Endothelial cell of umbilical vein (primary cell): ENCODE measurements around the gene FNDC5. TPM values are rescaled to one million over a fixed set of nuclear protein-coding genes. Genes with fewer than 3 reads are reported as not detected.

Experiments used
- BruUV-seq: library from RNA; stranded (reverse); fragments of 400-500 nt; replicated peaks from 2 replicates; lab custom pipeline; 2021; lab: Mats Ljungman, UMichigan
- CTCF ChIA-PET: fragments of 300-600, 350-600 bp; sonication (Branson Sonifier 250); formaldehyde crosslinking; loops from one replicate; lab custom pipeline; 2021; ENCODE audit warnings: antibody characterized with exemption, inconsistent platforms; lab: Charles Lee
- POLR2A ChIA-PET: fragments of 300-600, 350-600 bp; sonication (Branson Sonifier 250); formaldehyde crosslinking; loops from one replicate; lab custom pipeline; 2021; ENCODE audit warnings: antibody characterized with exemption, inconsistent platforms; lab: Charles Lee
- DNase-seq: peaks from one replicate; pipeline ENCODE4 v3.0.0-alpha.2; 2011; ENCODE audit warnings: low read depth, low spot score
- FAIRE-seq: peaks from 2 replicates; lab custom pipeline; 2011; peaks lifted over from hg19 to GRCh38; lab: Jason Lieb, UNC
- H2AFZ ChIP-seq: 2 replicates; pipeline ENCODE4 v1.6.0; 2012; ENCODE audit warnings: low read depth, low read length, control low read depth, inconsistent platforms
- H3K27ac ChIP-seq: 2 replicates; pipeline ENCODE4 v1.5.1; 2011; ENCODE audit warnings: low read depth, mild to moderate bottlenecking, control low read depth, low read length, moderate library complexity; ENCODE audit not compliant: insufficient read depth
- H3K27me3 ChIP-seq, 2 experiments: 2 replicates each; pipeline versions ENCODE4 v1.6.0 to v1.6.1; 2011; ENCODE audit warnings: low read length in 2 of 2, mixed read lengths in 1 of 2; ENCODE audit not compliant: control insufficient read depth in 2 of 2, insufficient read depth in 2 of 2
- H3K36me3 ChIP-seq, 2 experiments: 2 replicates in 1 of 2; 3 replicates in 1 of 2; pipeline ENCODE4 v1.5.1; 2011; ENCODE audit warnings: low read length in 2 of 2, mild to moderate bottlenecking in 1 of 2, moderate library complexity in 1 of 2; ENCODE audit not compliant: control insufficient read depth in 2 of 2, insufficient read depth in 2 of 2; ENCODE audit errors: extremely low read depth in 1 of 2
- H3K4me1 ChIP-seq: 3 replicates; pipeline ENCODE4 v1.5.1; 2011; ENCODE audit warnings: mild to moderate bottlenecking, low read length; ENCODE audit not compliant: control insufficient read depth, insufficient read depth; ENCODE audit errors: extremely low read depth
- H3K4me2 ChIP-seq: 2 replicates; pipeline ENCODE4 v1.6.1; 2011; ENCODE audit warnings: low read length, control low read depth, mixed read lengths; ENCODE audit not compliant: insufficient read depth
- H3K4me3 ChIP-seq, 3 experiments: fragments of 200-600 bp in 1 of 3; sonication (generic), shearing (Covaris generic) in 1 of 3; replicated peaks in 1 of 3; 2 replicates each; pipeline ENCODE4 v1.5.1; 2011 to 2016; ENCODE audit warnings: control low read depth in 3 of 3, low read length in 3 of 3, mild to moderate bottlenecking in 2 of 3, inconsistent platforms in 1 of 3, low read depth in 1 of 3, moderate library complexity in 1 of 3; ENCODE audit not compliant: insufficient read depth in 1 of 3
- H3K79me2 ChIP-seq: 2 replicates; pipeline ENCODE4 v1.6.0; 2012; ENCODE audit warnings: low read length, inconsistent platforms; ENCODE audit not compliant: control insufficient read depth, insufficient read depth
- H3K9ac ChIP-seq: replicated peaks from 2 replicates; pipeline ENCODE3; 2011; ENCODE audit warnings: low read length, control low read depth; ENCODE audit not compliant: insufficient read depth; ENCODE audit errors: extremely low read depth
- H3K9me1 ChIP-seq: replicated peaks from 3 replicates; pipeline ENCODE4 v1.6.0; 2011; ENCODE audit warnings: mild to moderate bottlenecking, low read length; ENCODE audit not compliant: control insufficient read depth, insufficient read depth; ENCODE audit errors: extremely low read depth
- H3K9me3 ChIP-seq: replicated peaks from 2 replicates; pipeline ENCODE4 v1.5.1; 2012; ENCODE audit warnings: low read length, inconsistent platforms; ENCODE audit not compliant: control insufficient read depth, insufficient read depth
- H4K20me1 ChIP-seq: replicated peaks from 2 replicates; pipeline ENCODE3; 2011; ENCODE audit warnings: mild to moderate bottlenecking, low read length; ENCODE audit not compliant: control insufficient read depth, insufficient read depth; ENCODE audit errors: extremely low read depth
- EZH2 ChIP-seq: IDR thresholded peaks from 2 replicates; pipeline ENCODE4 v1.6.1; 2012; ENCODE audit warnings: borderline replicate concordance, low read depth, mild to moderate bottlenecking, moderate library complexity, low read length, inconsistent platforms; ENCODE audit not compliant: severe bottlenecking
- FOS ChIP-seq: IDR thresholded peaks from 2 replicates; pipeline ENCODE4 v1.6.1; 2011; ENCODE audit warnings: mild to moderate bottlenecking, low read length, moderate library complexity, borderline replicate concordance; ENCODE audit not compliant: insufficient read depth
- GATA2 ChIP-seq: IDR thresholded peaks from 2 replicates; pipeline ENCODE4 v1.7.0; 2011; ENCODE audit warnings: low read depth, mild to moderate bottlenecking, moderate library complexity, mixed read lengths, low read length; ENCODE audit not compliant: insufficient read length, insufficient read depth
- JUN ChIP-seq: IDR thresholded peaks from 2 replicates; pipeline ENCODE4 v1.6.1; 2011; ENCODE audit warnings: borderline replicate concordance, low read depth; ENCODE audit not compliant: insufficient read length, insufficient read depth
- MAX ChIP-seq: IDR thresholded peaks from 2 replicates; pipeline ENCODE4 v1.6.1; 2011; ENCODE audit not compliant: insufficient read depth, insufficient read length
- MYC ChIP-seq: IDR thresholded peaks from one replicate; pipeline ENCODE4 v1.6.1; 2011; ENCODE audit warnings: mild to moderate bottlenecking, low read depth, low read length
- POLR2A ChIP-seq: IDR thresholded peaks from 2 replicates; pipeline ENCODE4 v1.6.1; 2012; ENCODE audit warnings: low read depth, mild to moderate bottlenecking, control low read depth, low read length
- POLR2AphosphoS5 ChIP-seq: IDR thresholded peaks from 2 replicates; pipeline ENCODE4 v1.6.1; 2012; ENCODE audit warnings: low read depth, mild to moderate bottlenecking, control low read depth, low read length, moderate library complexity; ENCODE audit not compliant: insufficient read depth
- dilution Hi-C: fragments of 300-500 bp; cut with MboI; formaldehyde crosslinking; loops from one replicate; pipeline ENCODE4 v1.15.0; 2019; ENCODE audit warnings: low sequenced_read_pairs; ENCODE audit not compliant: extremely low pct_ligation_motif_present
- intact Hi-C: fragments of 100-400 bp; cut with micrococcal nuclease; formaldehyde crosslinking; loops from one replicate; pipeline ENCODE4 v1.10.0; 2022
- polyA plus RNA-seq, 4 experiments: library from polyadenylated mRNA; depleted of rRNA in 3 of 4; stranded (reverse) in 3 of 4; unstranded in 1 of 4; fragments of >200 nt; gene quantifications; 2 replicates each; pipeline versions ENCODE4 v1.2.1 to v1.2.3, GENCODE V29; 2011 to 2012; ENCODE audit warnings: missing spikeins in 1 of 4
- total RNA-seq: library from RNA; stranded (reverse); gene quantifications from 2 replicates; pipeline ENCODE4 v1.2.3, GENCODE V29; 2021
- TF ChIP-seq, protein P1 (sequence below), 2 donors: IDR thresholded peaks; 1 replicate in 1 of 2; 2 replicates in 1 of 2; pipeline ENCODE4 v1.5.1; 2011; ENCODE audit warnings: low read length in 2 of 2, mild to moderate bottlenecking in 2 of 2, moderate library complexity in 2 of 2, control low read depth in 1 of 2, inconsistent platforms in 1 of 2, low read depth in 1 of 2; ENCODE audit not compliant: insufficient read depth in 1 of 2; ENCODE audit errors: extremely low read depth in 1 of 2

The FNDC5 gene
- total and polyA plus RNA-seq, 2 donors (not counting 3 experiments of a cell fraction or from before 2014, with no cell fraction given) = 0.14 to 0.64 TPM

DNA sequence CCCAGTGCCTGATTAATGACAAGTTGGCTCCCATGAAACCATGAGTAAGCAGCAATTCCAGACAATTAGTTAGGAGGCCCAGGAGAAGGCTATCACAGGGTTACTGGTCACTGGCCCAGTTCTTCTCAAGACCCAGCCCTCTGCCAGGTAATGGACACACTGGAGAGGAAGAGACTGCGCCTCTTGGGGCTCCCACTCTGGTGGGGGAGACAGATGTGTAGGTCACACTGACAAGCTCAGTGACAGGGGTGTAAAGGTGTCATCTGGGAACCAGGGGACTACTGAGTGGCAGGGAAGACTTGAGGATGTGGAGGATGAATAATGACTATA lies 20.5 kb upstream of the FNDC5 start:
- dilution Hi-C loops = no loop called here
- intact Hi-C loops = no loop called here
- no peak overlapping the region for H3K27ac ChIP-seq
- TF ChIP-seq EZH2 = no peak
- H2AFZ ChIP-seq = no peak overlapping the region
- H3K9me1 ChIP-seq = no peaks in the 10 kb centered on the region
- FAIRE-seq (no peak), DNase-seq (no peak)
- BruUV-seq = no TSS peak
- POLR2A ChIA-PET = interaction anchor here (0.6 kb wide), 1 partner anchor 166 kb away, joined by 3 read pairs; no protein-coding TSS in a partner anchor
- no peaks in the 10 kb centered on the region for H3K36me3 ChIP-seq
- no peaks in the 10 kb centered on the region for H4K20me1 ChIP-seq
- H3K27me3 ChIP-seq = peaks cover 13 to 19% of the 10 kb centered on the region in 2 experiments
- no peak overlapping the region for H3K9ac ChIP-seq
- H3K4me2 ChIP-seq = no peak overlapping the region
- CTCF ChIA-PET = interaction anchor here (0.9 to 5.7 kb wide), 3 partner anchors 9 to 14 kb away, joined by 3 to 51 read pairs (median 4); no protein-coding TSS in a partner anchor
- H3K79me2 ChIP-seq = no peaks in the 10 kb centered on the region
- H3K4me3 ChIP-seq = no peak overlapping the region
- H3K4me1 ChIP-seq = no peaks in the 10 kb centered on the region
- H3K9me3 ChIP-seq = no peaks in the 10 kb centered on the region

GRCh38 chr1:32890516-32891240 lies 20.0 kb upstream of the FNDC5 start:
- ChIA-PET CTCF (interaction anchor here (0.9 to 5.7 kb wide), 3 partner anchors 9 to 14 kb away, joined by 3 to 51 read pairs (median 4); no protein-coding TSS in a partner anchor), POLR2A (no interaction called here)
- BruUV-seq = no TSS peak
- H3K4me3 ChIP-seq = no peak overlapping the region
- TF ChIP-seq POLR2AphosphoS5 (no peak), JUN (no peak), FOS (no peak), MYC (no peak), GATA2 (no peak), EZH2 (no peak), POLR2A (no peak), MAX (no peak)
- TF ChIP-seq, protein P1, sequence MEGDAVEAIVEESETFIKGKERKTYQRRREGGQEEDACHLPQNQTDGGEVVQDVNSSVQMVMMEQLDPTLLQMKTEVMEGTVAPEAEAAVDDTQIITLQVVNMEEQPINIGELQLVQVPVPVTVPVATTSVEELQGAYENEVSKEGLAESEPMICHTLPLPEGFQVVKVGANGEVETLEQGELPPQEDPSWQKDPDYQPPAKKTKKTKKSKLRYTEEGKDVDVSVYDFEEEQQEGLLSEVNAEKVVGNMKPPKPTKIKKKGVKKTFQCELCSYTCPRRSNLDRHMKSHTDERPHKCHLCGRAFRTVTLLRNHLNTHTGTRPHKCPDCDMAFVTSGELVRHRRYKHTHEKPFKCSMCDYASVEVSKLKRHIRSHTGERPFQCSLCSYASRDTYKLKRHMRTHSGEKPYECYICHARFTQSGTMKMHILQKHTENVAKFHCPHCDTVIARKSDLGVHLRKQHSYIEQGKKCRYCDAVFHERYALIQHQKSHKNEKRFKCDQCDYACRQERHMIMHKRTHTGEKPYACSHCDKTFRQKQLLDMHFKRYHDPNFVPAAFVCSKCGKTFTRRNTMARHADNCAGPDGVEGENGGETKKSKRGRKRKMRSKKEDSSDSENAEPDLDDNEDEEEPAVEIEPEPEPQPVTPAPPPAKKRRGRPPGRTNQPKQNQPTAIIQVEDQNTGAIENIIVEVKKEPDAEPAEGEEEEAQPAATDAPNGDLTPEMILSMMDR (IDR thresholded peaks at IDR 0.05; ENCODE audit: extremely low read depth in 1 of 2, insufficient read depth in 1 of 2, low read depth in 1 of 2, low read length in 2 of 2) = no peak
- no peak for FAIRE-seq
- H3K4me1 ChIP-seq = no peaks in the 10 kb centered on the region
- H3K9ac ChIP-seq = no peak overlapping the region
- dilution Hi-C loops = no loop called here
- H3K36me3 ChIP-seq = no peaks in the 10 kb centered on the region
- no peaks in the 10 kb centered on the region for H4K20me1 ChIP-seq
- H2AFZ ChIP-seq = no peak overlapping the region
- no peaks in the 10 kb centered on the region for H3K9me1 ChIP-seq
- DNase-seq = no peak
- no peak overlapping the region for H3K27ac ChIP-seq
- H3K79me2 ChIP-seq = no peaks in the 10 kb centered on the region
- H3K9me3 ChIP-seq = no peaks in the 10 kb centered on the region
- H3K27me3 ChIP-seq = peaks cover 16 to 19% of the 10 kb centered on the region in 2 experiments
- intact Hi-C loops = no loop called here
- H3K4me2 ChIP-seq = no peak overlapping the region
